Cardiac muscle cell (in vitro differentiated cells and primary cell): Measurements from ENCODE around the gene ZNF189. TPM values are rescaled to one million over a fixed set of nuclear protein-coding genes. Genes with fewer than 3 reads are reported as not detected.

Experiments used
- DNase-seq, 2 donors: peaks; one replicate each; pipeline versions ENCODE4 v3.0.0 to v3.0.0-alpha.2; 2010 to 2017; ENCODE audit warnings: low read depth in 1 of 2, low spot score in 1 of 2
- H3K27ac ChIP-seq: fragments of 200-600 bp; sonication (generic); 2 replicates; pipeline ENCODE4 v1.5.1; 2016
- H3K27me3 ChIP-seq: fragments of 200-600 bp; sonication (generic); 2 replicates; pipeline ENCODE4 v1.6.0; 2016; ENCODE audit warnings: control low read depth
- H3K36me3 ChIP-seq: fragments of 200-600 bp; sonication (generic); 2 replicates; pipeline ENCODE4 v1.5.1; 2016; ENCODE audit warnings: control low read depth
- H3K4me1 ChIP-seq: fragments of 200-600 bp; sonication (generic); 2 replicates; pipeline ENCODE4 v1.8.1; 2017; ENCODE audit warnings: low read depth, mild to moderate bottlenecking, mixed run types
- H3K4me3 ChIP-seq: fragments of 200-600 bp; sonication (generic); 2 replicates; pipeline ENCODE4 v1.5.1; 2016; ENCODE audit warnings: mild to moderate bottlenecking
- H3K9me3 ChIP-seq: fragments of 200-600 bp; sonication (generic); 2 replicates; pipeline ENCODE4 v1.5.1; 2017; ENCODE audit warnings: low read depth, mild to moderate bottlenecking, control low read depth
- CTCF ChIP-seq: IDR thresholded peaks from 2 replicates; pipeline ENCODE4 v1.5.1; 2012; ENCODE audit warnings: low read depth, mild to moderate bottlenecking, low read length
- polyA plus RNA-seq: library from polyadenylated mRNA; unstranded; fragments of >200 nt; fragmentation: Nextera tagmentation; extraction: Ambion mirVana; gene quantifications from 2 replicates; pipeline ENCODE4 v1.2.1, GENCODE V29; 2016
- total RNA-seq: library from RNA; depleted of rRNA; stranded (reverse); fragments of >200 nt; gene quantifications from 2 replicates; pipeline ENCODE4 v1.2.3, GENCODE V29; 2016

The ZNF189 gene
- total and polyA plus RNA-seq, 2 experiments from 2014 or later, result 5.8 to 20.3 TPM

- H3K27ac ChIP-seq, result no peak overlapping the region
- peak overlapping the region; percentile 45 for H3K4me3 ChIP-seq
- peaks cover 42% of the 10 kb centered on the region for H3K36me3 ChIP-seq
Measured at GRCh38 chr9:101400120-101400519, 1.5 kb downstream of the ZNF189 start.

GRCh38 chr9:101403516-101404285, 5.0 kb downstream of the ZNF189 start:
- peaks cover 17% of the 10 kb centered on the region for H3K4me1 ChIP-seq
- H3K4me3 ChIP-seq, result no peak overlapping the region
- H3K27me3 ChIP-seq, result no peaks in the 10 kb centered on the region
- peaks cover 71% of the 10 kb centered on the region for H3K36me3 ChIP-seq
- H3K27ac ChIP-seq, result no peak overlapping the region
- peaks cover 3% of the 10 kb centered on the region for H3K9me3 ChIP-seq
- no peak for DNase-seq
- TF ChIP-seq CTCF, result no peak

More at GRCh38 chr9:101400120-101400519, 1.5 kb downstream of the ZNF189 start:
- TF ChIP-seq CTCF, result no peak
- DNase-seq, result peak in 1 of 2 donors; percentile 74
- H3K9me3 ChIP-seq, result no peaks in the 10 kb centered on the region
- no peaks in the 10 kb centered on the region for H3K27me3 ChIP-seq
- H3K4me1 ChIP-seq, result peaks cover 24% of the 10 kb centered on the region

- no peak for TF ChIP-seq CTCF
- Histone ChIP-seq H3K27ac (no peak overlapping the region), H3K4me3 (no peak overlapping the region)
Measured at GRCh38 chr9:101408374-101409078, 9.9 kb downstream of the ZNF189 start.

GRCh38 chr9:101409079-101409477, 10.4 kb downstream of the ZNF189 start:
- no peak for DNase-seq
- Histone ChIP-seq H3K9me3 (peaks cover 13% of the 10 kb centered on the region), H3K27me3 (no peaks in the 10 kb centered on the region), H3K4me1 (no peaks in the 10 kb centered on the region), H3K27ac (no peak overlapping the region), H3K4me3 (no peak overlapping the region), H3K36me3 (peaks cover 49% of the 10 kb centered on the region)
- no peak for TF ChIP-seq CTCF

More at GRCh38 chr9:101408374-101409078, 9.9 kb downstream of the ZNF189 start:
- no peaks in the 10 kb centered on the region for H3K4me1 ChIP-seq
- H3K9me3 ChIP-seq, result peaks cover 13% of the 10 kb centered on the region
- no peaks in the 10 kb centered on the region for H3K27me3 ChIP-seq
- peaks cover 55% of the 10 kb centered on the region for H3K36me3 ChIP-seq
- DNase-seq, result no peak

- DNase-seq, result no peak
- Histone ChIP-seq H3K9me3 (no peaks in the 10 kb centered on the region), H3K27ac (no peak overlapping the region), H3K27me3 (no peaks in the 10 kb centered on the region), H3K36me3 (peaks cover under 1% of the 10 kb centered on the region), H3K4me1 (no peaks in the 10 kb centered on the region), H3K4me3 (no peak overlapping the region)
- TF ChIP-seq CTCF, result no peak
Measured at GRCh38 chr9:101414839-101415238, 16.2 kb downstream of the ZNF189 start.
